GM21381 (cell line): Measurements from ENCODE around the gene VCAN.

Experiments
- ATAC-seq: cut with Tn5 transposase; IDR thresholded peaks from one replicate; pipeline ENCODE4 v1.9.1; 2021; ENCODE audit warnings: mild to moderate bottlenecking, moderate library complexity; ENCODE audit not compliant: unreplicated experiment

VCAN gene

GRCh38 chr5:83527722-83528438 is 56.3 kb downstream of the VCAN start:
- ATAC-seq, result no peak

GRCh38 chr5:83528439-83528769 is 56.9 kb downstream of the VCAN start:
- ATAC-seq, result no peak

- no peak for ATAC-seq
These were observed 58.6 kb downstream of the VCAN start for GRCh38 chr5:83530193-83530592.

GRCh38 chr5:83531661-83532060 is 60.1 kb downstream of the VCAN start:
- ATAC-seq, result no peak

- ATAC-seq, result peak; percentile 80
These were observed 67.4 kb downstream of the VCAN start for GRCh38 chr5:83538786-83539462.

- ATAC-seq, result no peak
These were observed 67.9 kb downstream of the VCAN start for GRCh38 chr5:83539463-83539790.

- ATAC-seq, result no peak
These were observed 68.6 kb downstream of the VCAN start for GRCh38 chr5:83540105-83540504.

- no peak for ATAC-seq
These were observed 69.2 kb downstream of the VCAN start for GRCh38 chr5:83540783-83541182.

GRCh38 chr5:83542839-83543238 is 71.3 kb downstream of the VCAN start:
- ATAC-seq, result no peak

- ATAC-seq, result no peak
These were observed 72.4 kb downstream of the VCAN start for GRCh38 chr5:83543898-83544297.

GRCh38 chr5:83547161-83547560 is 75.6 kb downstream of the VCAN start:
- ATAC-seq, result no peak

- no peak for ATAC-seq
These were observed 76.3 kb downstream of the VCAN start for GRCh38 chr5:83547889-83548288.

- no peak for ATAC-seq
These were observed 77.0 kb downstream of the VCAN start for GRCh38 chr5:83548581-83548980.

- no peak for ATAC-seq
These were observed 77.5 kb downstream of the VCAN start for GRCh38 chr5:83549076-83549475.

- no peak for ATAC-seq
These were observed 78.1 kb downstream of the VCAN start for GRCh38 chr5:83549674-83550073.

GRCh38 chr5:83551821-83552220 is 80.3 kb downstream of the VCAN start:
- ATAC-seq, result no peak

- no peak for ATAC-seq
These were observed 80.7 kb downstream of the VCAN start for GRCh38 chr5:83552275-83552674.

- ATAC-seq, result no peak
These were observed 81.5 kb downstream of the VCAN start for GRCh38 chr5:83553000-83553486.

- no peak for ATAC-seq
These were observed 82.6 kb downstream of the VCAN start for GRCh38 chr5:83554133-83554532.

GRCh38 chr5:83554686-83555085 is 83.1 kb downstream of the VCAN start:
- no peak for ATAC-seq

- no peak for ATAC-seq
These were observed 83.7 kb downstream of the VCAN start for GRCh38 chr5:83555263-83555662.

- peak; percentile 74 for ATAC-seq
These were observed 84.6 kb downstream of the VCAN start for GRCh38 chr5:83556190-83556589.
